Placental epithelial cell (primary cell): ENCODE measurements around the gene SPTBN4. TPM values are rescaled to one million over a fixed set of nuclear protein-coding genes. Genes with fewer than 3 reads are reported as not detected.

Source experiments
- small RNA-seq: library from RNA; depleted of rRNA; stranded (forward); fragments of <200 nt; gene quantifications from one replicate; pipeline ENCODE3, GENCODE V24; 2012
- total RNA-seq: library from RNA; depleted of rRNA; stranded (reverse); fragments of >200 nt; gene quantifications from 2 replicates; pipeline ENCODE4 v1.2.3, GENCODE V29; 2012

SPTBN4 gene
- under 0.01 and 1.5 TPM in 2 replicates for total RNA-seq

DNA sequence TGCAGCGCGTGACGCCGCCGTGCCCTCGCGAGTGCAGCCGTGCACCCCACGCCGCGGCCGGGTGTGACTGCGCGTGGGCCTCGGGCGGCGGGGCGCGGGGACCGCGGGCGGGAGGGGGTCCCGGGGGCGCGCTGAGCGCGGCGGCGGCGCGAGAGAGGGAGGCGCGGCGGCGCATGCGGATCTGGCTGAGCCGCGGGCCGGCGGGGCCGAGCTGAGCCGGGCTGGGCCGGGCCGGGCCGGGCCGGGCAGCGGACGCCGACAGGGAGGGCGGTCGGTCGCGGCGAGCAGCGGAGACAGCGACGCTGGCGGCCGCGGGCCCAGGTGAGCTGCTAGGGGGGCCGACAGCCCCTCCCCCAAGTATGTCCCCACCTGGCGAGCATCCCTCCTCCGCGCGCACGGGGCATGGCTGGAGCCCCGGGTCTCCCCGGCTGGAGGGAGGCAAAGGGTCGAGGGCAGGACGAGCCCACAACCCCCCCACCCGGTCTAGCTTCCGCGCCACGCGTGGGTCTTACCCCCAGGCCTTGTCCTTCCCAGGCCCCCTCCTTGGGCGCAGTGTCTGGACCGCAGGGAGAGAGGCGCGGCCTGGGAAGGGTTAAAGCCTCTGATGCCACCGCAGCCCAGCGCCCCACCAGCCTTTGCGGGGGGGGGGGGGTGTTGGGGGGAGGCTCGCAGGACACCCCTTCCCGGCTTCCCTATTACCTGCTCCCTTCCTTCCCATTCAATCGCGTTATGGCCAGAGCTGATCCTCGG lies at the start of gene SPTBN4:
Gene SPTBN4, plus strand, starts transcription at position 17 of the 750 bp plus-strand sequence. CDS start 5,621 bp downstream, outside the sequence.

GRCh38 chr19:40425450-40426287 lies 41.1 kb upstream of the SPTBN4 start, which contains the start of gene SERTAD1:
Gene SERTAD1, minus strand, starts transcription at chr19:40425992. Its CDS starts 2,446 bp downstream, at chr19:40423546.

GRCh38 chr19:40444000-40444824 lies 22.6 kb upstream of the SPTBN4 start, which contains the start of gene SERTAD3:
Gene SERTAD3, minus strand, starts transcription at chr19:40444335. Its CDS starts 2,255 bp downstream, at chr19:40442080.

DNA sequence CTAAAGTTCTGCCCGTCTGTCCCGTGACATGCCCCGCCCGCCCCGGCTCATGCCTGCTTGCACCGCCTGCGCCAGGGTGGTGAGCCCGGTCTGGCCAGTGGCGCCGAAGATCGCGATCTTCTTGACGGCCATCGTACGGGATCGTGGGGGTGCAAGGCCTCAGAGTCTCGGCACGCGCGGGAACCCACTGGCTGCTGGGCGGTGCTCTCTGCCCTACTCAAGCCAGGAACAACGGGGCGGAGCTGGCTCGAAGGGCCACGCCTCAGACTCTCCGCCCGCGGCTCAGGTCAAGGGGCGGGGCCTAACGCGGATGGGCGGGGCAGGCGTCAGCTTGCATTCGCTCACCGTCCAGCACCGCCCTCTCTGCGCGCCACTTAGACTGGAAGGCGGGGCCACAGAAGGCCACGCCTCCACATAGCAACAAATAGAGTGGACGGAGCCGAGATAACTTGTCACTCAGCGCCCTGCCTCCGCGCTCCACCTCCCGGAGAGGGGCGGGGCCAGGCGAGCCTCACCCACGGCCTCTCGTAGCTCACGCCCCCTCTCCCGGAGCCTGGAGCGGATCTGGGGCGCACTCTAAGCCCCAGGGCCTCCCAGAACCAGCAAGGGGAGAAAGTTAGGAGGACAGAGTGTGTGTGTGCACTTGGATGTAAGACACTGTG lies 1.1 kb upstream of the SPTBN4 start, which contains the start of gene BLVRB:
Gene BLVRB, minus strand, starts transcription at position 189 of the 662 bp plus-strand sequence. Its CDS starts 57 bp downstream, at position 132.

DNA sequence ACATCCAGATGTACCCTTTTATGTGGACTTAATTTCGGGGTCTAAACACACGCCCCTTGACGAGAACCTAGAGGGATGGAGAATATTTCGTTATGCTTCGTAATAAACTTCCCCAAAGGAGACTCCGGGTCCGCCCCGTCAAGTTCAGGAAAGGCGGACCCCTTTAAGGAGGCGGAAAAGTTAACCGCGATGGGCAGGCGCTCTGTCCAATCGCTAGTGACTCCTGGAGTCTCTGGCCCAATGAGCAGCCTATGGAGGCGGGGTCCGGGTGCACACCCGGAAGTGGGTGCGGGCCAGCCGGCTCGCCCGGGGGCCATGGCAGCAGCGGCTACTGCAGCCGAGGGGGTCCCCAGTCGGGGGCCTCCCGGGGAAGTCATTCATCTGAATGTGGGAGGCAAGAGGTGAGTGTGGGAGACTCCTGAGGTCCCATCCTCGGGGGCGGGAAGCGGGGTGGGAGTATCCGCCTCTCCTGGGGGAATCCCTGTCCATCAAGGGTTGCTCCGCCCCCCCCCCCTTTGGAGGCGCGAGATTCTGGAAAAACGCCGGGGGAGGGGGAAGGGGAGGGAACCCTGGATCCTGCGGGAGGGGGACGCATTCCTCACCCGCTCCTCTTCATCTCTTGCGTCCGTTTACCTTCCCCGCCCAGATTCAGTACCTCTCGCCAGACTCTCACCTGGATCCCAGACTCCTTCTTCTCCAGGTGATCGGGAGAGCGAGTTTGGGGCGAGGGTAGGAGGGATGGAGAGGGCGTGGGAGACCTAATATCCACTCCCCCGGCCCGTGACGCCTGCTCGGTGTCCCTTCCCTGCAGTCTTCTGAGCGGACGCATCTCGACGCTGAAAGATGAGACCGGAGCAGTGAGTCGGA lies 110.0 kb downstream of the SPTBN4 start, which contains the start of gene SHKBP1:
Gene SHKBP1, plus strand, starts transcription at position 289 of the 867 bp plus-strand sequence. Its CDS starts 27 bp downstream, at position 316.

GRCh38 chr19:40601134-40601974 lies 134.6 kb downstream of the SPTBN4 start, which contains the start of gene LTBP4:
Gene LTBP4, plus strand, starts transcription at chr19:40601369. Its CDS starts 19 bp downstream, at chr19:40601388.

Small RNA genes within 50 kb of the gene (small RNA-seq; reads per million reads assigned to genes)
- gene RF00017 = not detected

Other genes starting within 250 kb of the SPTBN4 start
- under 0.01 TPM in 1 of 2 replicates, not detected in the other for gene TTC9B, start 248.6 kb upstream of the SPTBN4 start, total RNA-seq
- gene CCNP, start 240.3 kb upstream of the SPTBN4 start, total RNA-seq = 0.39 TPM in 1 of 2 replicates, not detected in the other
- 89.5 and 124 TPM in 2 replicates for gene AKT2, start 181.7 kb upstream of the SPTBN4 start, total RNA-seq
- 14.5 and 18.3 TPM in 2 replicates for gene C19orf47, start 118.6 kb upstream of the SPTBN4 start, total RNA-seq
- 282 and 506 TPM in 2 replicates for gene PLD3, start 118.3 kb upstream of the SPTBN4 start, total RNA-seq
- 0.22 and 0.39 TPM in 2 replicates for gene HIPK4, start 76.8 kb upstream of the SPTBN4 start, total RNA-seq
- 2.4 and 9.4 TPM in 2 replicates for gene PRX, start 53.6 kb upstream of the SPTBN4 start, total RNA-seq
- gene SERTAD1, start 41.0 kb upstream of the SPTBN4 start, total RNA-seq = 26.7 and 29.0 TPM in 2 replicates
- 55.0 and 79.2 TPM in 2 replicates for gene SERTAD3, start 22.7 kb upstream of the SPTBN4 start, total RNA-seq
- gene BLVRB, start 1.3 kb upstream of the SPTBN4 start, total RNA-seq = 96.6 and 126 TPM in 2 replicates
- gene SHKBP1, start 109.9 kb downstream of the SPTBN4 start, total RNA-seq = 30.6 and 44.4 TPM in 2 replicates
- gene LTBP4, start 134.4 kb downstream of the SPTBN4 start, total RNA-seq = 44.7 and 62.8 TPM in 2 replicates
- gene NUMBL, start 223.7 kb downstream of the SPTBN4 start, total RNA-seq = 38.6 and 39.3 TPM in 2 replicates
- gene COQ8B, start 249.9 kb downstream of the SPTBN4 start, total RNA-seq = 44.7 and 48.7 TPM in 2 replicates